ENCODE measurements around the gene DEPDC5.

- TF ChIP-seq CTCF (conservative IDR thresholded peaks at IDR 0.05) = no peak
- TF ChIP-seq ZFX (IDR thresholded peaks at IDR 0.05) = no peak
Observed at GRCh38 chr22:31951194-31952093, 197.6 kb downstream of the DEPDC5 start.

Measured in C4-2B (cell line).